ENCODE results near the gene EP400. TPM values are rescaled to one million over a fixed set of nuclear protein-coding genes. Genes with fewer than 3 reads are reported as not detected.

The EP400 gene
- total RNA-seq, 1 donor from 2014 or later, result 41.4 TPM

DNA sequence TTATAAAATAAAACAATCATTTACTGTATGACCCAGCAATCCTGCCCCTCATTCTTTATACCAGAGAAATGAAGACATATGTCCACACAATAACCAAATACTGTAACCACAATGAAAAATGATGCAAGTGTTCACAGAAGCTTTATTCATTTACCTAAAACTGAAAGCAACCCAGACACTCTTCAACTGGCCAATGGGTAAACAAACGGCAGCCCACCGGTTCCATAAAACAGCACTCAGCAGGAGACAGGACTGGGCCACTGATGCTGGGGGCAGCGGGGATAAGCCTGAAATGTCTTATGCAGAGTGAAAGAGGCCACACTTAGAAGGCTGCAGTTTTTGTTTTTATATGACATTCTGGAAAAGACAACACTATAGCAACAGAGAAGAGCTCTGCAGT is 179.3 kb downstream of the EP400 start:
- TF ChIP-seq, protein P1, sequence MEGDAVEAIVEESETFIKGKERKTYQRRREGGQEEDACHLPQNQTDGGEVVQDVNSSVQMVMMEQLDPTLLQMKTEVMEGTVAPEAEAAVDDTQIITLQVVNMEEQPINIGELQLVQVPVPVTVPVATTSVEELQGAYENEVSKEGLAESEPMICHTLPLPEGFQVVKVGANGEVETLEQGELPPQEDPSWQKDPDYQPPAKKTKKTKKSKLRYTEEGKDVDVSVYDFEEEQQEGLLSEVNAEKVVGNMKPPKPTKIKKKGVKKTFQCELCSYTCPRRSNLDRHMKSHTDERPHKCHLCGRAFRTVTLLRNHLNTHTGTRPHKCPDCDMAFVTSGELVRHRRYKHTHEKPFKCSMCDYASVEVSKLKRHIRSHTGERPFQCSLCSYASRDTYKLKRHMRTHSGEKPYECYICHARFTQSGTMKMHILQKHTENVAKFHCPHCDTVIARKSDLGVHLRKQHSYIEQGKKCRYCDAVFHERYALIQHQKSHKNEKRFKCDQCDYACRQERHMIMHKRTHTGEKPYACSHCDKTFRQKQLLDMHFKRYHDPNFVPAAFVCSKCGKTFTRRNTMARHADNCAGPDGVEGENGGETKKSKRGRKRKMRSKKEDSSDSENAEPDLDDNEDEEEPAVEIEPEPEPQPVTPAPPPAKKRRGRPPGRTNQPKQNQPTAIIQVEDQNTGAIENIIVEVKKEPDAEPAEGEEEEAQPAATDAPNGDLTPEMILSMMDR (IDR thresholded peaks at IDR 0.05), result no peak
- Histone ChIP-seq H3K9me3 (no peaks in the 10 kb centered on the region), H3K4me1 (no peaks in the 10 kb centered on the region), H3K36me3 (peaks cover 21% of the 10 kb centered on the region), H3K4me3 (no peak overlapping the region), H3K27me3 (no peaks in the 10 kb centered on the region), H3K27ac (no peak overlapping the region)
- DNase-seq (no peak), ATAC-seq (no peak)
- intact Hi-C loops (cut with DNase I), result no loop called here

DNA sequence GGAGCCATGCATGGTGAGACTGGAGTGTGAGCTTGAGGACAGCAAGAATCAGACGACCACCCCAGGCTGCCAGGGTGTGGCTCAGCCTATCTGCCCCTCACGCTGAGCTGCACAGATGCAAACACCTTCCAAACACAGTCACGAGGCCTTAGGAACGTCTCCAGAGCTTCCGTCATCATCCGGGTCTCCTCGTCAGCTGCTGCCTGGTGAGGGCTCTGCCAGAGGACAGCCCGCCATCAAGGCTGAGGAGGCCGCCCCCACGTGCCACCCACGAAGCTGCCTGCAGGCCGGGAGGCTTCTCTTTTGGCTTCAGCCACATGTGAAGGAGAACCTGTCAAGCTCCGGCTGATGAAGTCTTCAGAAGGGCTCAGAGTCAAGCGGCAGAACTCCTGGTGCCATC is 180.9 kb downstream of the EP400 start:
- DNase-seq (peak; percentile 45), ATAC-seq (no peak)
- H3K27me3 ChIP-seq, result no peaks in the 10 kb centered on the region
- no peaks in the 10 kb centered on the region for H3K9me3 ChIP-seq
- H3K27ac ChIP-seq, result no peak overlapping the region
- H3K36me3 ChIP-seq, result peaks cover 15% of the 10 kb centered on the region
- TF ChIP-seq, protein P1 (IDR thresholded peaks at IDR 0.05), result no peak
- no peak overlapping the region for H3K4me3 ChIP-seq
- no peaks in the 10 kb centered on the region for H3K4me1 ChIP-seq
- intact Hi-C loops (cut with DNase I), result no loop called here

Other genes starting within 250 kb of the EP400 start
- 51.2 TPM for gene SFSWAP, start 238.9 kb upstream of the EP400 start, total RNA-seq
- gene MMP17, start 121.5 kb upstream of the EP400 start, total RNA-seq, result 4.1 TPM
- 32.4 TPM for gene ULK1, start 55.3 kb upstream of the EP400 start, total RNA-seq
- 19.9 TPM for gene PUS1, start 20.7 kb upstream of the EP400 start, total RNA-seq
- gene DDX51, start 194.4 kb downstream of the EP400 start, total RNA-seq, result 16.2 TPM
- gene NOC4L, start 194.5 kb downstream of the EP400 start, total RNA-seq, result 16.5 TPM

All from upper lobe of right lung (tissue), 1 donor.